Peyer's patch (tissue), 4 donors: Measurements from ENCODE around the gene OPTN.

Source experiments
- POLR2A ChIP-seq, 2 donors: fragments of 450-650 bp; IDR thresholded peaks; one replicate each; pipeline ENCODE4 v1.5.1; 2017; ENCODE audit warnings: antibody characterized with exemption in 2 of 2, mild to moderate bottlenecking in 2 of 2, moderate library complexity in 2 of 2
- TF ChIP-seq, protein P1 (sequence below), 6 experiments: fragments of 450-650 bp in 4 of 6; fragments of 200-600 bp in 2 of 6; sonication (generic) in 1 of 6; IDR thresholded peaks; one replicate each; pipeline ENCODE4 v1.5.1; 2017 to 2019; ENCODE audit warnings: antibody characterized with exemption in 6 of 6, mild to moderate bottlenecking in 3 of 6, moderate library complexity in 1 of 6

DNA sequence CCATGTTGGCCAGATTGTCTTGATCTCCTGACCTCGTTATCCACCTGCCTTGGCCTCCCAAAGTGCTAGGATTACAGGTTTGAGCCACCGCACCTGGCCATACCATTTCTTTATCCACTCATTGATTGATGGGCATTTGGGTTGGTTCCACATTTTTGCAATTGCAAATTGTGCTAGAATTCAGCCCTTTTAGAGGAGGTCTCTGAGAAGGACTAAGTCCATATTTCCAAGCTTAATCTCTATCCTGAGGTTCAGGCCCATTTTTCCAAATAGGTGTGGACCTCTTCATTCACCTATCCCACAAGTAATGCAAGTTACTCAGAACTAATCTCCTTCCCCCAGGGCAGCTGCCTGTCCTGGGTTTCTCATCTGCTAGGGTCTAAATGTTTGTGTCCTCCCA, 9.7 kb upstream of the OPTN start:
- TF ChIP-seq, protein P1, sequence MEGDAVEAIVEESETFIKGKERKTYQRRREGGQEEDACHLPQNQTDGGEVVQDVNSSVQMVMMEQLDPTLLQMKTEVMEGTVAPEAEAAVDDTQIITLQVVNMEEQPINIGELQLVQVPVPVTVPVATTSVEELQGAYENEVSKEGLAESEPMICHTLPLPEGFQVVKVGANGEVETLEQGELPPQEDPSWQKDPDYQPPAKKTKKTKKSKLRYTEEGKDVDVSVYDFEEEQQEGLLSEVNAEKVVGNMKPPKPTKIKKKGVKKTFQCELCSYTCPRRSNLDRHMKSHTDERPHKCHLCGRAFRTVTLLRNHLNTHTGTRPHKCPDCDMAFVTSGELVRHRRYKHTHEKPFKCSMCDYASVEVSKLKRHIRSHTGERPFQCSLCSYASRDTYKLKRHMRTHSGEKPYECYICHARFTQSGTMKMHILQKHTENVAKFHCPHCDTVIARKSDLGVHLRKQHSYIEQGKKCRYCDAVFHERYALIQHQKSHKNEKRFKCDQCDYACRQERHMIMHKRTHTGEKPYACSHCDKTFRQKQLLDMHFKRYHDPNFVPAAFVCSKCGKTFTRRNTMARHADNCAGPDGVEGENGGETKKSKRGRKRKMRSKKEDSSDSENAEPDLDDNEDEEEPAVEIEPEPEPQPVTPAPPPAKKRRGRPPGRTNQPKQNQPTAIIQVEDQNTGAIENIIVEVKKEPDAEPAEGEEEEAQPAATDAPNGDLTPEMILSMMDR (IDR thresholded peaks at IDR 0.05): no peak
- no peak for TF ChIP-seq POLR2A (IDR thresholded peaks at IDR 0.05)
